ENCODE data around the gene IL16. TPM values are rescaled to one million over a fixed set of nuclear protein-coding genes. Genes with fewer than 3 reads are reported as not detected.

IL16 gene
- polyA plus RNA-seq, 2 of the 4 experiments (the other 2 are of a cell fraction), result 0.09 TPM; not detected in 1

GRCh38 chr15:81223346-81223971, 26.8 kb downstream of the IL16 start:
- ChIA-PET CTCF (interaction anchor here (1.2 kb wide), 1 partner anchor 20 kb away, joined by 4 read pairs; no protein-coding TSS in a partner anchor), POLR2A (no interaction called here)
- DNase-seq (ENCODE audit: low read depth in 1 of 2, low spot score in 1 of 2), result no peak
- 0% methylated on average over 2 of the region's 2 CpGs for WGBS (ENCODE audit: missing lambda C conversion rate)
- no peak for ATAC-seq
- H3K4me3 ChIP-seq, result no peak overlapping the region
- FAIRE-seq, result no peak
- TF ChIP-seq PHF8 (IDR thresholded peaks at IDR 0.05; ENCODE audit: borderline replicate concordance, low read depth), result no peak
- TF ChIP-seq EHMT2 (IDR thresholded peaks at IDR 0.05; ENCODE audit: low read depth), result no peak
- TF ChIP-seq HOXB5 (CRISPR knock-in tag; IDR thresholded peaks at IDR 0.05), result no peak
- TF ChIP-seq HEYL (CRISPR knock-in tag; IDR thresholded peaks at IDR 0.05), result no peak
- TF ChIP-seq FOXS1 (CRISPR knock-in tag; IDR thresholded peaks at IDR 0.05), result no peak
- TF ChIP-seq MYC (IDR thresholded peaks at IDR 0.05; ENCODE audit: borderline replicate concordance, low read length), result no peak
- no peak for TF ChIP-seq CHD4 (IDR thresholded peaks at IDR 0.05; ENCODE audit: borderline replicate concordance)
- TF ChIP-seq JUNB (IDR thresholded peaks at IDR 0.05), result no peak
- no peak for TF ChIP-seq KDM1A (IDR thresholded peaks at IDR 0.05; ENCODE audit: low read depth)
- no peak for TF ChIP-seq HMGXB4 (CRISPR knock-in tag; IDR thresholded peaks at IDR 0.05; ENCODE audit: borderline replicate concordance)
- no peak for TF ChIP-seq FOSL2 (IDR thresholded peaks at IDR 0.05)
- no peak for TF ChIP-seq FOSL2 (CRISPR knock-in tag; IDR thresholded peaks at IDR 0.05)
- TF ChIP-seq RFX5 (IDR thresholded peaks at IDR 0.05), result no peak
- TF ChIP-seq RARB (CRISPR knock-in tag; IDR thresholded peaks at IDR 0.05), result no peak
- no peak for TF ChIP-seq TFCP2L1 (CRISPR knock-in tag; IDR thresholded peaks at IDR 0.05)
- TF ChIP-seq POLR2AphosphoS2 (conservative IDR thresholded peaks at IDR 0.05; ENCODE audit: low read length), result no peak
- TF ChIP-seq CTCF (IDR thresholded peaks at IDR 0.05), result no peak
- TF ChIP-seq CBX2 (IDR thresholded peaks at IDR 0.05; ENCODE audit: borderline replicate concordance, low read depth), result no peak
- TF ChIP-seq E2F6 (IDR thresholded peaks at IDR 0.05; ENCODE audit: borderline replicate concordance, low read depth), result no peak
- no peak overlapping the region for H3K27ac ChIP-seq
- no peaks in the 10 kb centered on the region for H3K9me3 ChIP-seq
- no peaks in the 10 kb centered on the region for H3K4me1 ChIP-seq
- no peak overlapping the region for H3K4me2 ChIP-seq

- Histone ChIP-seq H3K4me3 (no peak overlapping the region), H3K4me2 (no peak overlapping the region), H3K27ac (no peak overlapping the region), H3K9me3 (no peaks in the 10 kb centered on the region), H3K4me1 (no peaks in the 10 kb centered on the region)
- DNase-seq (ENCODE audit: low read depth in 1 of 2, low spot score in 1 of 2) (no peak), ATAC-seq (no peak), FAIRE-seq (no peak)
- TF ChIP-seq NR3C1 (IDR thresholded peaks at IDR 0.05) (no peak), MAZ (IDR thresholded peaks at IDR 0.05; ENCODE audit: borderline replicate concordance, low read depth, low read length) (no peak), FOSL2 (IDR thresholded peaks at IDR 0.05) (no peak), FOSL2 (CRISPR knock-in tag; IDR thresholded peaks at IDR 0.05) (no peak), JUNB (IDR thresholded peaks at IDR 0.05) (no peak), MAFK (IDR thresholded peaks at IDR 0.05; ENCODE audit: partially characterized antibody) (no peak), EP300 (IDR thresholded peaks at IDR 0.05) (no peak), CHD4 (IDR thresholded peaks at IDR 0.05; ENCODE audit: borderline replicate concordance) (no peak), NFE2L2 (conservative IDR thresholded peaks at IDR 0.05; ENCODE audit: low read length) (no peak)
- ChIA-PET CTCF (interaction anchor here (0.8 kb wide), 1 partner anchor 42 kb away, joined by 3 read pairs; no protein-coding TSS in a partner anchor), POLR2A (no interaction called here)
- 12% methylated on average over 1 of the region's 1 CpG for WGBS (ENCODE audit: missing lambda C conversion rate)
These were observed 27.6 kb downstream of the IL16 start for GRCh38 chr15:81224232-81224631.
